PC-3 (cell line): Measurements from ENCODE around the gene HOXA10.

Source experiments
- CTCF ChIP-seq: fragments of 300-600 bp; sonication (generic); conservative IDR thresholded peaks from 2 replicates; pipeline ENCODE4 v1.5.1; 2017; ENCODE audit warnings: antibody characterized with exemption, low read depth, mild to moderate bottlenecking, low read length
- EZH2 ChIP-seq: fragments of 300-600 bp; sonication (generic); IDR thresholded peaks from one replicate; pipeline ENCODE4 v1.6.1; 2017; ENCODE audit warnings: antibody characterized with exemption, mild to moderate bottlenecking, low read length; ENCODE audit not compliant: unreplicated experiment
- EZH2phosphoT487 ChIP-seq: fragments of 300-600 bp; sonication (generic); IDR thresholded peaks from 2 replicates; pipeline ENCODE4 v1.6.1; 2018; ENCODE audit warnings: mild to moderate bottlenecking, antibody characterized with exemption, low read length, borderline replicate concordance

- no peak for TF ChIP-seq EZH2phosphoT487
- TF ChIP-seq CTCF, result no peak
- no peak for TF ChIP-seq EZH2
These were observed 36.9 kb upstream of the HOXA10 start for GRCh38 chr7:27211084-27211446.
